Activated CD4-positive, alpha-beta memory T cell treated with anti-CD3 and anti-CD28 coated beads, Interleukin-2, amount 10 ng/mL, durations not matched to agents 7 days and 5 days (primary cell): Measurements from ENCODE around the gene NXPE1. TPM values are rescaled to one million over a fixed set of nuclear protein-coding genes. Genes with fewer than 3 reads are reported as not detected.

Experiments used
- CTCF ChIA-PET: fragments of 350-600 bp; sonication (Branson Sonifier 250); formaldehyde crosslinking; loops from one replicate; lab custom pipeline; 2021; ENCODE audit warnings: antibody characterized with exemption, inconsistent platforms; lab: Charles Lee
- POLR2A ChIA-PET: fragments of 350-600 bp; sonication (Branson Sonifier 250); formaldehyde crosslinking; loops from one replicate; lab custom pipeline; 2021; ENCODE audit warnings: antibody characterized with exemption; lab: Charles Lee
- DNase-seq: peaks from one replicate; pipeline ENCODE4 v3.0.0-alpha.2; 2020
- H3K27ac Mint-ChIP-seq: one replicate; pipeline ENCODE4 v1.8.0; 2021; ENCODE audit warnings: mild to moderate bottlenecking, mixed read lengths
- H3K27me3 Mint-ChIP-seq: one replicate; pipeline ENCODE4 v1.8.0; 2021; ENCODE audit warnings: mixed read lengths
- H3K36me3 Mint-ChIP-seq: one replicate; pipeline ENCODE4 v1.8.0; 2021; ENCODE audit warnings: low read depth, mixed read lengths
- H3K4me1 Mint-ChIP-seq: one replicate; pipeline ENCODE4 v1.8.0; 2021; ENCODE audit warnings: mixed read lengths
- H3K4me3 Mint-ChIP-seq: one replicate; pipeline ENCODE4 v1.8.0; 2021; ENCODE audit warnings: mild to moderate bottlenecking, mixed read lengths
- H3K9me3 Mint-ChIP-seq: one replicate; pipeline ENCODE4 v1.8.0; 2021; ENCODE audit warnings: mixed read lengths
- total RNA-seq, 2 experiments: library from RNA; stranded (reverse); gene quantifications; one replicate each; pipeline ENCODE4 v1.2.3, GENCODE V29; 2021

The NXPE1 gene
- total RNA-seq, 2 experiments from 2014 or later, result not detected

GRCh38 chr11:114524122-114524521, 35.6 kb downstream of the NXPE1 start:
- DNase-seq, result no peak
- Mint-ChIP-seq H3K4me3 (no peak overlapping the region), H3K9me3 (peaks cover 5% of the 10 kb centered on the region), H3K27ac (no peak overlapping the region), H3K27me3 (peaks cover 2% of the 10 kb centered on the region), H3K4me1 (no peaks in the 10 kb centered on the region), H3K36me3 (no peaks in the 10 kb centered on the region)
- ChIA-PET POLR2A (no interaction called here), CTCF (no interaction called here)

- ChIA-PET CTCF (no interaction called here), POLR2A (no interaction called here)
- Mint-ChIP-seq H3K36me3 (no peaks in the 10 kb centered on the region), H3K27ac (no peak overlapping the region), H3K27me3 (peaks cover 2% of the 10 kb centered on the region), H3K9me3 (peaks cover 5% of the 10 kb centered on the region), H3K4me3 (no peak overlapping the region), H3K4me1 (no peaks in the 10 kb centered on the region)
- DNase-seq, result no peak
These were observed 36.9 kb downstream of the NXPE1 start for GRCh38 chr11:114522818-114523217.

GRCh38 chr11:114511538-114511937, 48.1 kb downstream of the NXPE1 start:
- Mint-ChIP-seq H3K27ac (no peak overlapping the region), H3K27me3 (peaks cover 14% of the 10 kb centered on the region), H3K9me3 (no peaks in the 10 kb centered on the region), H3K4me3 (no peak overlapping the region), H3K4me1 (no peaks in the 10 kb centered on the region), H3K36me3 (no peaks in the 10 kb centered on the region)
- no peak for DNase-seq
- ChIA-PET CTCF (no interaction called here), POLR2A (no interaction called here)

- DNase-seq, result no peak
- CTCF ChIA-PET, result no interaction called here
- no peak overlapping the region for H3K27ac Mint-ChIP-seq
- H3K36me3 Mint-ChIP-seq, result no peaks in the 10 kb centered on the region
- no peak overlapping the region for H3K4me3 Mint-ChIP-seq
- POLR2A ChIA-PET, result no interaction called here
- H3K4me1 Mint-ChIP-seq, result no peaks in the 10 kb centered on the region
- peaks cover 18% of the 10 kb centered on the region for H3K27me3 Mint-ChIP-seq
- H3K9me3 Mint-ChIP-seq, result no peaks in the 10 kb centered on the region
These were observed 48.6 kb downstream of the NXPE1 start for GRCh38 chr11:114511079-114511478.

GRCh38 chr11:114501901-114502300, 57.8 kb downstream of the NXPE1 start:
- Mint-ChIP-seq H3K4me3 (no peak overlapping the region), H3K27ac (no peak overlapping the region), H3K36me3 (no peaks in the 10 kb centered on the region), H3K9me3 (no peaks in the 10 kb centered on the region), H3K27me3 (peaks cover 18% of the 10 kb centered on the region), H3K4me1 (no peaks in the 10 kb centered on the region)
- ChIA-PET POLR2A (no interaction called here), CTCF (no interaction called here)
- DNase-seq, result no peak

- no peak overlapping the region for H3K4me3 Mint-ChIP-seq
These were observed 59.9 kb downstream of the NXPE1 start for GRCh38 chr11:114499756-114500155.

GRCh38 chr11:114496915-114497314, 62.8 kb downstream of the NXPE1 start:
- H3K27me3 Mint-ChIP-seq, result peaks cover 2% of the 10 kb centered on the region
- POLR2A ChIA-PET, result no interaction called here

More at GRCh38 chr11:114499756-114500155, 59.9 kb downstream of the NXPE1 start:
- H3K27ac Mint-ChIP-seq, result no peak overlapping the region
- CTCF ChIA-PET, result no interaction called here
- H3K4me1 Mint-ChIP-seq, result no peaks in the 10 kb centered on the region
- POLR2A ChIA-PET, result no interaction called here
- H3K27me3 Mint-ChIP-seq, result peaks cover 2% of the 10 kb centered on the region
- no peak for DNase-seq
- H3K36me3 Mint-ChIP-seq, result no peaks in the 10 kb centered on the region
- H3K9me3 Mint-ChIP-seq, result no peaks in the 10 kb centered on the region

GRCh38 chr11:114483929-114484328, 75.8 kb downstream of the NXPE1 start:
- no peaks in the 10 kb centered on the region for H3K36me3 Mint-ChIP-seq
- DNase-seq, result no peak
- H3K4me3 Mint-ChIP-seq, result no peak overlapping the region
- H3K9me3 Mint-ChIP-seq, result no peaks in the 10 kb centered on the region
- H3K4me1 Mint-ChIP-seq, result no peaks in the 10 kb centered on the region
- POLR2A ChIA-PET, result no interaction called here
- no peaks in the 10 kb centered on the region for H3K27me3 Mint-ChIP-seq
- CTCF ChIA-PET, result no interaction called here
- H3K27ac Mint-ChIP-seq, result no peak overlapping the region

More at GRCh38 chr11:114496915-114497314, 62.8 kb downstream of the NXPE1 start:
- Mint-ChIP-seq H3K9me3 (peaks cover under 1% of the 10 kb centered on the region), H3K27ac (no peak overlapping the region), H3K4me3 (no peak overlapping the region), H3K4me1 (no peaks in the 10 kb centered on the region), H3K36me3 (no peaks in the 10 kb centered on the region)
- no peak for DNase-seq
- CTCF ChIA-PET, result no interaction called here

- Mint-ChIP-seq H3K27me3 (no peaks in the 10 kb centered on the region), H3K4me1 (no peaks in the 10 kb centered on the region)
These were observed 77.6 kb downstream of the NXPE1 start for GRCh38 chr11:114482114-114482513.

GRCh38 chr11:114479331-114479730, 80.3 kb downstream of the NXPE1 start:
- no peaks in the 10 kb centered on the region for H3K4me1 Mint-ChIP-seq
- POLR2A ChIA-PET, result no interaction called here
- CTCF ChIA-PET, result no interaction called here
- peaks cover 4% of the 10 kb centered on the region for H3K27me3 Mint-ChIP-seq
- no peaks in the 10 kb centered on the region for H3K9me3 Mint-ChIP-seq
- H3K36me3 Mint-ChIP-seq, result no peaks in the 10 kb centered on the region
- DNase-seq, result no peak
- no peak overlapping the region for H3K27ac Mint-ChIP-seq
- no peak overlapping the region for H3K4me3 Mint-ChIP-seq

More at GRCh38 chr11:114482114-114482513, 77.6 kb downstream of the NXPE1 start:
- CTCF ChIA-PET, result no interaction called here
- Mint-ChIP-seq H3K9me3 (no peaks in the 10 kb centered on the region), H3K27ac (no peak overlapping the region), H3K4me3 (no peak overlapping the region), H3K36me3 (no peaks in the 10 kb centered on the region)
- POLR2A ChIA-PET, result no interaction called here
- no peak for DNase-seq

GRCh38 chr11:114478768-114479167, 80.9 kb downstream of the NXPE1 start:
- Mint-ChIP-seq H3K27ac (no peak overlapping the region), H3K36me3 (no peaks in the 10 kb centered on the region), H3K4me1 (no peaks in the 10 kb centered on the region), H3K27me3 (peaks cover 9% of the 10 kb centered on the region), H3K9me3 (no peaks in the 10 kb centered on the region), H3K4me3 (no peak overlapping the region)
- ChIA-PET CTCF (no interaction called here), POLR2A (no interaction called here)
- no peak for DNase-seq

GRCh38 chr11:114478001-114478410, 81.7 kb downstream of the NXPE1 start:
- ChIA-PET POLR2A (no interaction called here), CTCF (no interaction called here)
- no peak overlapping the region for H3K27ac Mint-ChIP-seq
- no peaks in the 10 kb centered on the region for H3K9me3 Mint-ChIP-seq
- H3K27me3 Mint-ChIP-seq, result peaks cover 12% of the 10 kb centered on the region
- H3K4me1 Mint-ChIP-seq, result no peaks in the 10 kb centered on the region
- no peak overlapping the region for H3K4me3 Mint-ChIP-seq
- no peak for DNase-seq
- no peaks in the 10 kb centered on the region for H3K36me3 Mint-ChIP-seq

- CTCF ChIA-PET, result no interaction called here
- Mint-ChIP-seq H3K27ac (no peak overlapping the region), H3K27me3 (peaks cover 12% of the 10 kb centered on the region), H3K4me1 (no peaks in the 10 kb centered on the region), H3K4me3 (no peak overlapping the region), H3K9me3 (no peaks in the 10 kb centered on the region), H3K36me3 (no peaks in the 10 kb centered on the region)
- no peak for DNase-seq
- POLR2A ChIA-PET, result interaction anchor here (0.6 kb wide), 1 partner anchor 56 kb away, joined by 3 read pairs; no protein-coding TSS in a partner anchor
These were observed 87.0 kb downstream of the NXPE1 start for GRCh38 chr11:114472661-114473060.
